Stomach (tissue), 4 donors: ENCODE results near the gene MTMR8.

Experiments
- CTCF ChIP-seq, 7 experiments: fragments of 450-650 bp in 4 of 7; fragments of 200-600 bp in 3 of 7; sonication (generic) in 3 of 7; IDR thresholded peaks; one replicate each; pipeline ENCODE4 v1.5.1; 2016 to 2019; ENCODE audit warnings: antibody characterized with exemption in 7 of 7, control low read depth in 2 of 7, mild to moderate bottlenecking in 1 of 7
- POLR2A ChIP-seq, 4 donors: fragments of 450-650 bp; IDR thresholded peaks; one replicate each; pipeline ENCODE4 v1.6.1; 2016; ENCODE audit warnings: antibody characterized with exemption in 4 of 4, control low read depth in 2 of 4, mild to moderate bottlenecking in 1 of 4, moderate library complexity in 1 of 4
- POLR2AphosphoS5 ChIP-seq, 3 donors: sonication (generic); formaldehyde crosslinking; IDR thresholded peaks; one replicate each; pipeline ENCODE4 v1.6.1; 2016; ENCODE audit warnings: antibody characterized with exemption in 3 of 3

- no peak for TF ChIP-seq CTCF (IDR thresholded peaks at IDR 0.05)
- no peak for TF ChIP-seq POLR2A (IDR thresholded peaks at IDR 0.05)
- no peak for TF ChIP-seq POLR2AphosphoS5 (IDR thresholded peaks at IDR 0.05)
Measured at GRCh38 chrX:64394059-64394873, 986 bp downstream of the MTMR8 start.
